ENCODE results near the gene DYNLT4.

The DYNLT4 gene

GRCh38 chr1:44790968-44791801 lies 16.0 kb downstream of the DYNLT4 start:
- Histone ChIP-seq H3K4me3 (ENCODE audit: low read depth in 1 of 2, low read length in 2 of 2) (no peak overlapping the region), H3K9me3 (ENCODE audit: low read length) (no peaks in the 10 kb centered on the region), H3K4me1 (ENCODE audit: insufficient read depth, low read length) (peaks cover 6% of the 10 kb centered on the region), H3K27ac (ENCODE audit: low read depth, low read length) (no peak overlapping the region), H3K9ac (ENCODE audit: low read length) (no peak overlapping the region), H3K27me3 (ENCODE audit: control insufficient read depth in 1 of 2, insufficient read depth in 2 of 2, low read length in 2 of 2) (no peaks in the 10 kb centered on the region), H3K36me3 (ENCODE audit: insufficient read depth, low read length) (no peaks in the 10 kb centered on the region)

DNA sequence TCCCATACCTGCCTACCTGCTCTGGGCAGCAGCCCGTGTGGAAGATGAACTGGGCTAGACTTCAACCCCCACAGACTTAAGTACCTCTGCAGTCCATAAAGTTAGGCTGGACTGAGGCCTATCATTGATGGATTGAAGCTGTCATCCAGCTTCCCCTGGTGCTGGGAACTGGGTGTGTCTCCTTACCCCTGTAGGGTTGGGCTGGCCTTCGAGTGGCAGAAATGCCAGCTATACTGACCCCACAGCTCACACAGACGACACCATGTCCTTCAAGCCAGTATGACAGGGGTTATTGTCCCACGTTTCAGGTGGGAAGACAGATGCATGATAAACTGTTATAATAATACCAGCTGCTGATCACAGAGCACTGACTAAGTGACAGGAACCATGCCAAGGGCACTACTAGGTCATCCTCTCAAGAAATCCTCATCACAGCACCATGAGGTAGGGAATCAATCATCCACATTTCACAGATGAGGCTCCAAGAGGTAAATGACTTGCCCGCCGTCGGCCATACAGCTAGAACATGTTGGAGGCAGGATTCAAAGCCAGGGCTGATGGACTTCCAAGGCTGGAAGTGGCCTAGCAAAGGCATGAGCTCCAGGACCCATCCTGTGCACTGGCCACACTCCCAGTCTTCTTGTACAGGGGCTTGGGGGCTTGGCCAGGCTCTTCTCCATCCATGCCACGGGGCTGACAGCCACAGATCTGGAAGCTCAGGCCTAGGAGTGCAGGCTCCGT lies 18.9 kb downstream of the DYNLT4 start, which contains the start of gene BEST4:
TSS of gene BEST4 (minus strand) at position 51 of the 741 bp plus-strand sequence. CDS start 465 bp downstream, outside the sequence.
- Histone ChIP-seq H3K36me3 (ENCODE audit: insufficient read depth, low read length) (no peaks in the 10 kb centered on the region), H3K9me3 (ENCODE audit: low read length) (no peaks in the 10 kb centered on the region), H3K27me3 (ENCODE audit: control insufficient read depth in 1 of 2, insufficient read depth in 2 of 2, low read length in 2 of 2) (no peaks in the 10 kb centered on the region), H3K4me3 (ENCODE audit: low read depth in 1 of 2, low read length in 2 of 2) (no peak within 1 kb of the TSS), H3K4me1 (ENCODE audit: insufficient read depth, low read length) (peaks cover 27% of the 10 kb centered on the region), H3K9ac (ENCODE audit: low read length) (no peak within 1 kb of the TSS), H3K27ac (ENCODE audit: low read depth, low read length) (no peak within 1 kb of the TSS)

GRCh38 chr1:44787506-44787905 lies 19.6 kb downstream of the DYNLT4 start:
- Histone ChIP-seq H3K36me3 (ENCODE audit: insufficient read depth, low read length) (no peaks in the 10 kb centered on the region), H3K4me1 (ENCODE audit: insufficient read depth, low read length) (peaks cover 27% of the 10 kb centered on the region), H3K27me3 (ENCODE audit: control insufficient read depth in 1 of 2, insufficient read depth in 2 of 2, low read length in 2 of 2) (no peaks in the 10 kb centered on the region), H3K9ac (ENCODE audit: low read length) (no peak overlapping the region), H3K4me3 (ENCODE audit: low read depth in 1 of 2, low read length in 2 of 2) (no peak overlapping the region), H3K9me3 (ENCODE audit: low read length) (no peaks in the 10 kb centered on the region), H3K27ac (ENCODE audit: low read depth, low read length) (no peak overlapping the region)

- Histone ChIP-seq H3K27ac (ENCODE audit: low read depth, low read length) (no peak overlapping the region), H3K9me3 (ENCODE audit: low read length) (no peaks in the 10 kb centered on the region)
These were observed 20.2 kb downstream of the DYNLT4 start for GRCh38 chr1:44786841-44787426.

GRCh38 chr1:44786138-44786840 lies 20.9 kb downstream of the DYNLT4 start:
- H3K9ac ChIP-seq (ENCODE audit: low read length) = no peak overlapping the region
- H3K36me3 ChIP-seq (ENCODE audit: insufficient read depth, low read length) = peaks cover 2% of the 10 kb centered on the region
- peak overlapping the region; percentile 48 to 58 for H3K4me3 ChIP-seq (ENCODE audit: low read depth in 1 of 2, low read length in 2 of 2)
- no peaks in the 10 kb centered on the region for H3K9me3 ChIP-seq (ENCODE audit: low read length)
- no peaks in the 10 kb centered on the region for H3K27me3 ChIP-seq (ENCODE audit: control insufficient read depth in 1 of 2, insufficient read depth in 2 of 2, low read length in 2 of 2)
- peaks cover 27% of the 10 kb centered on the region for H3K4me1 ChIP-seq (ENCODE audit: insufficient read depth, low read length)
- peak overlapping the region; percentile 27 for H3K27ac ChIP-seq (ENCODE audit: low read depth, low read length)

More at GRCh38 chr1:44786841-44787426, 20.2 kb downstream of the DYNLT4 start:
- Histone ChIP-seq H3K4me1 (ENCODE audit: insufficient read depth, low read length) (peaks cover 27% of the 10 kb centered on the region), H3K27me3 (ENCODE audit: control insufficient read depth in 1 of 2, insufficient read depth in 2 of 2, low read length in 2 of 2) (no peaks in the 10 kb centered on the region), H3K36me3 (ENCODE audit: insufficient read depth, low read length) (no peaks in the 10 kb centered on the region), H3K4me3 (ENCODE audit: low read depth in 1 of 2, low read length in 2 of 2) (peak overlapping the region in 1 of 2 donors; percentile 58), H3K9ac (ENCODE audit: low read length) (no peak overlapping the region)

DNA sequence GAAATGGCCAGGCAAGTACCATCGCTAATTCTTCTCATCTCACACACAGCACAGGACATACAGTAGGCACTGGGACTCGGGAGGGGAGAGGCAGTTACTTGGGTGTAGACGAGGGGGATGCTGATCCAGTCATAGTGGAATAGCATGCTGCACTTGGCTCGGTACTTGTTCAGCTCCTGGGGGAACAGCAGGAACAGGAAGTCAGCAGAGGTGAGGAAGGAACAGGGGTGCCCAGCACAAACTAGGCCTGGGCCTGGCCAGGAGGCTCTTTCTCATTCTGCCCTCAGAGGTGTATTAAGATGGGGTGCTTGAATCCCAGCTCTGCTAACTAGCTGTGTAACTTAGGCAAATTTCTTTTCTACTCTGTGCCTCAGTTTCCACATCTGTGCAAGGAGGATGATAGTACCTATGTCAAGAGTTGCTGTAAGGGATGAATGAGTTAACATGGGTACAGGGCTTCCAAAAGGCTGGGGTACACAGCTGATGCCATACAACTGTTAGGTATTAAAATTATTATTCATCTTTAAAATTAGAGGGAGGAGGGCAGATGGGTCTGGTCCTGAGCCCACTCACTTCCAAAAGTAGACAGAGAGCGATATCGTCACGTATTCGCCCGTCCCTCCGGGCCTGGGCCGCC lies 21.5 kb downstream of the DYNLT4 start:
- H3K4me3 ChIP-seq (ENCODE audit: low read depth in 1 of 2, low read length in 2 of 2) = peak overlapping the region; percentile 48 to 58
- no peaks in the 10 kb centered on the region for H3K27me3 ChIP-seq (ENCODE audit: control insufficient read depth in 1 of 2, insufficient read depth in 2 of 2, low read length in 2 of 2)
- peak overlapping the region; percentile 27 for H3K27ac ChIP-seq (ENCODE audit: low read depth, low read length)
- no peaks in the 10 kb centered on the region for H3K9me3 ChIP-seq (ENCODE audit: low read length)
- no peak overlapping the region for H3K9ac ChIP-seq (ENCODE audit: low read length)
- H3K4me1 ChIP-seq (ENCODE audit: insufficient read depth, low read length) = peaks cover 27% of the 10 kb centered on the region
- peaks cover 8% of the 10 kb centered on the region for H3K36me3 ChIP-seq (ENCODE audit: insufficient read depth, low read length)

DNA sequence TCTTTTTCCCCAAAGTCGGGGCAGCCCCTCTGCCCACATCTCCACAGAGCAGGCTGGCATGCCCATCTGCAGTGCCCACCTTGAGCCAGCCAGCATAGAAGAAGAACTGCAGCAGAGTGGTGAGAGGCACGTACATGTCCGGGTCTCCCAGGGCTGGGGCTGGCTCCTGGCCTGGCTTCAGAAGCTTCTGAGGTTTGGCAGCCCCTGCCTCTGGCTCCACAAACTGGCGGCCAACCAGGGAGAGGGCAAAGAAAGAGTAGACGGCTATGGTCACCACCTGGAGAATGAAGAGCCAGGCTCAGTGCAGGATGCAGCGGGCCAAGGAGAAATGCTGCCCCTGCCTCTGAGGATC lies 22.1 kb downstream of the DYNLT4 start:
- H3K9ac ChIP-seq (ENCODE audit: low read length) = no peak overlapping the region
- H3K4me3 ChIP-seq (ENCODE audit: low read depth in 1 of 2, low read length in 2 of 2) = peak overlapping the region in 1 of 2 donors; percentile 42
- peaks cover 8% of the 10 kb centered on the region for H3K36me3 ChIP-seq (ENCODE audit: insufficient read depth, low read length)
- no peaks in the 10 kb centered on the region for H3K27me3 ChIP-seq (ENCODE audit: control insufficient read depth in 1 of 2, insufficient read depth in 2 of 2, low read length in 2 of 2)
- peak overlapping the region; percentile 2 for H3K27ac ChIP-seq (ENCODE audit: low read depth, low read length)
- H3K9me3 ChIP-seq (ENCODE audit: low read length) = no peaks in the 10 kb centered on the region
- peaks cover 27% of the 10 kb centered on the region for H3K4me1 ChIP-seq (ENCODE audit: insufficient read depth, low read length)

GRCh38 chr1:44784094-44785028 lies 22.8 kb downstream of the DYNLT4 start:
- Histone ChIP-seq H3K27ac (ENCODE audit: low read depth, low read length) (peak overlapping the region; percentile 2), H3K9me3 (ENCODE audit: low read length) (no peaks in the 10 kb centered on the region), H3K36me3 (ENCODE audit: insufficient read depth, low read length) (peaks cover 8% of the 10 kb centered on the region), H3K4me1 (ENCODE audit: insufficient read depth, low read length) (peaks cover 27% of the 10 kb centered on the region), H3K9ac (ENCODE audit: low read length) (no peak overlapping the region), H3K4me3 (ENCODE audit: low read depth in 1 of 2, low read length in 2 of 2) (peak overlapping the region; percentile 27 to 60), H3K27me3 (ENCODE audit: control insufficient read depth in 1 of 2, insufficient read depth in 2 of 2, low read length in 2 of 2) (no peaks in the 10 kb centered on the region)

GRCh38 chr1:44783697-44784093 lies 23.5 kb downstream of the DYNLT4 start:
- Histone ChIP-seq H3K4me1 (ENCODE audit: insufficient read depth, low read length) (peaks cover 27% of the 10 kb centered on the region), H3K27me3 (ENCODE audit: control insufficient read depth in 1 of 2, insufficient read depth in 2 of 2, low read length in 2 of 2) (no peaks in the 10 kb centered on the region), H3K4me3 (ENCODE audit: low read depth in 1 of 2, low read length in 2 of 2) (peak overlapping the region; percentile 27 to 60), H3K36me3 (ENCODE audit: insufficient read depth, low read length) (peaks cover 13% of the 10 kb centered on the region), H3K27ac (ENCODE audit: low read depth, low read length) (no peak overlapping the region), H3K9ac (ENCODE audit: low read length) (no peak overlapping the region), H3K9me3 (ENCODE audit: low read length) (no peaks in the 10 kb centered on the region)

- no peaks in the 10 kb centered on the region for H3K9me3 ChIP-seq (ENCODE audit: low read length)
- H3K27me3 ChIP-seq (ENCODE audit: control insufficient read depth in 1 of 2, insufficient read depth in 2 of 2, low read length in 2 of 2) = no peaks in the 10 kb centered on the region
- no peak overlapping the region for H3K9ac ChIP-seq (ENCODE audit: low read length)
- H3K27ac ChIP-seq (ENCODE audit: low read depth, low read length) = no peak overlapping the region
- no peak overlapping the region for H3K4me3 ChIP-seq (ENCODE audit: low read depth in 1 of 2, low read length in 2 of 2)
- peaks cover 27% of the 10 kb centered on the region for H3K4me1 ChIP-seq (ENCODE audit: insufficient read depth, low read length)
- H3K36me3 ChIP-seq (ENCODE audit: insufficient read depth, low read length) = peaks cover 29% of the 10 kb centered on the region
These were observed 26.5 kb downstream of the DYNLT4 start for GRCh38 chr1:44780583-44781121.

All from muscle layer of colon (tissue), 2 donors.